Measurements from ENCODE around the gene ZNF565. TPM values are rescaled to one million over a fixed set of nuclear protein-coding genes. Genes with fewer than 3 reads are reported as not detected.
"Not testable (repeated sequence)": the region's sequence is repeated elsewhere in the genome, so short reads cannot be mapped to it uniquely, and the experiment has no call there.

Gene ZNF565
- total RNA-seq, 1 donor from 2014 or later = 6.5 TPM

DNA sequence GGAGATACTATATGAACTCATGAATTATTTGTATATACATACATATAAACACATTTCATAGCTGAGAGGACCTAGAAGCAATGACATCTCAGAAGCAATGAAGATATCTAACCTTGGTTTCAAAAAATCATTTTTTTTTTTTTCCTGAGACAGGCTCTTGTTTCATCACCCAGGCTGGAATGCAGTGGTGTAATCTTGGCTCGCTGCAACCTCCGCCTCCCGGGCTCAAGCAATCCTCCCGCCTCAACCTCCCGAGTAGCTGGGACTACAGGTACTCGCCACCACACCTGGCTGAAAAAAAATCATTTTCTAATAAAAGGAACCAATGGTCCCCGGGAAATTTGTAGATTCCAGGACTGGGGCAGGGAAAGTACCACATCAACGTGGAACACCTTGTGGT is 4.0 kb downstream of the ZNF565 start:
- DNase-seq = no peak

DNA sequence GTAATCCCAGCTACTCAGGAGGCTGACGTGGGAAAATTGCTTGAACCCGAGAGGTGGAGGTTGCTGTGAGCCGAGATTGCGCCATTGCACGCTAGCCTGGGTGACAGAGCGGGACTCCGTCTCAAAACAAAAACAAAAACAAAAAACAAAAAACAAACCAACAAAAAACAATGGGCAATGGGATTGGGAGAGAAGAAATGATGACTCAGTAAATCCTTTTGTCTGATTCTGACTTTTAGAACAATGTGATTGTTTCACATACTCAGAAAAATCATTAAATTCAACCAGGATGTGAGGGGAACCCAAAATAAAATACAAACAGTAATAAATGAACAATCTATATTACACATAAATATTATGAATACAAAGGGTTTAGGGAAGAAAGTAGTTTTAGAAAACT is 5.1 kb downstream of the ZNF565 start:
- DNase-seq = no peak

DNA sequence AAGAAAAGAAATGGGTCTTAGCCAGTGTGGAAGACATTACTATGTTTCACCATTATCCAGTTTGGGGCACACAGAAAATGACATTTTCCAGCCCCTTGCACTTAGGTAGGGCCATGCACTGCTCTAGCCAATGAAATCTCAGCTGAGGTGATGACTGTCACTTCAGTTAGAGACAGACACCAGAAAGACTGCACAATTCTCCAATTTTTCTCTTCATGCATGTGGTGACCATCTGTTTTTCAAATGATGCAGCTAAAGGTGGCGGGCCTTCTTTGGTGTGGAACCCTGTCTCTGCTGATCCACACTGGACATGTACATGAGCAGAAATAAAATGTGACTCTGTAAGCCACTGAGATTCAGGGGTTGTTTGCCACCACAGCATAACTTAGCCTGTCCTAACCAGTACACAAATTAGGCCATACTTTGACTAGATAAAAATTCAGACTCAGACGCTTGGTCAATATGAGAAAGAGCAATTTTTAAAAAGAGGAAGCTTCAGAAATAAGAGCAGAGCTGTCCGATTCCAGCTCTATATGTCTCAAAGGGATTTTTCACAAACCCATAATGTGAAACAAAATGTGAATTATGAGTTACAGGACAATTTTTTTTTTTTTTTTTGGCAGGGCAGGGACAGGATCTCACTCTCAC is 6.7 kb downstream of the ZNF565 start:
- no peak for DNase-seq

DNA sequence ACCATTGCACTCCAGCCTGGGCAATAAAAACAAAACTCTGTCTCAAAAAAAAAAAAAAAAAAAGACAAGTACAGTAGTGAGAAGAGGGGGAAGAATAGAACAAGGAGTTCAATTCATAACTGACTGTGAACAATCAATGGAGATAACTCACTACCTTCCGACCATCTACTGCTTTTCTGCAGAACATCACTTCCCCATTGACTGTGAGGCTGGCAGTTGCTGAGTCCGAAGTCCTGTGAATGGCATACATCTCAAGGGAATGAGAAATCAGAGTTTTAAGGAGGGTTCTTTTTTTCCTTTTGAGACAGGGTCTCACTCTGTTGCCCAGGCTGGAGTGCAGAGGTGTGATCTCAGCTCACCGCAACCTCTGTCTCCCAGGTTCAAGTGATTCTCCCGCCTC is 11.2 kb downstream of the ZNF565 start:
- no peak for DNase-seq

DNA sequence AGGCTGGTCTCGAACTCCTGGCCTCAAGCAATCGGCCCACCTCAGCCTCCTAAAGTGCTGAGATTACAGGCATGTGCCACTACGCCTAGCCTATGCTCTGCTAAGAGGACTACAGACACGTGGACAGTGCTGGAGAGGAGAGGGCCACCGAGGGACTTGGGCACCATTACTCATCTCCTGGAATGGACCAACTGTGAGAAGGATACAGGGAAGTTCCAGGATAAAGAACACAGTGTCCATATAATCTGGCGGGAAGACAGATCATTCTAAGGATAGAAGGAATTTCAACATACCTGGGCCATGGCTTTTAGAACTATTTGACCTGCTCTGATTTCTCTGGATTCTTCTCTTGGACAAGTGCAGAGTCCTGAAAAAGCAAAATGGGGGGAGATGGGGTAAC is 12.8 kb downstream of the ZNF565 start:
- DNase-seq = no peak

DNA sequence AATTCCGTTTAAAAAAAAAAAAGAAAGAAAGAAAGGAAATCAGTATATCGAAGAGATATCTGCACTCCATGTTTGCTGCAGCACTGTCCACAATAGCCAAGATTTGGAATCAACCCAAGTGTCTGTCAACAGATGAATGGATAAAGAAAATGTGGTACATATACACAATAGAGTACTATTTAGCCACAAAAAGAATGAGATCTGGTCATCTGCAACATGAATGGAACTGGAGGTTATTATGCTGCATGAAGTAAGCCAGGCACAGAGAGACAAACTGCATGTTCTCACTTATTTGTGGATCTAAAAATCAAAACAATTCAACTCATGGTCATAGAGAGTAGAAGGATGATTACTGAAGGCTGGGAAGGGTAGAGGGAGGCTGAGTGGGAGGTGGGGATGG is 16.3 kb downstream of the ZNF565 start:
- no peak for DNase-seq

DNA sequence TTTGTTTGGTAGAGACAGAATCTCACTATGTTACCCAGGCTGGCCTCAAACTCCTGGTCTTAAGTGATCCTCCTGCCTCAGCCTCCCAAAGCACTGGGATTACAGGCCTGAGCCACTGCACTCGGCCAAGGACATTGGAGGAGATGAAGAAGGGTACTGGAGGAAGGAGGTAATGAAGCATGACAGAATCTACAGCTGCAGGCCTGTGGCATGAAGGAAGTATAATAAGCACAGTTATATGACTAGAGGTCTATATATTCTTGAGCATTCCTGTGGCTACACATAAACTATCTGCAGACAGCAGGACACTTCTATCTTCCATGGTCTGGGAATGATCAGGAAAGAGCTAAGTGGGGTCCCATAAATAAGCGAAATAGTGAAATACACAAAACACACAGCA is 18.2 kb downstream of the ZNF565 start:
- DNase-seq = no peak

DNA sequence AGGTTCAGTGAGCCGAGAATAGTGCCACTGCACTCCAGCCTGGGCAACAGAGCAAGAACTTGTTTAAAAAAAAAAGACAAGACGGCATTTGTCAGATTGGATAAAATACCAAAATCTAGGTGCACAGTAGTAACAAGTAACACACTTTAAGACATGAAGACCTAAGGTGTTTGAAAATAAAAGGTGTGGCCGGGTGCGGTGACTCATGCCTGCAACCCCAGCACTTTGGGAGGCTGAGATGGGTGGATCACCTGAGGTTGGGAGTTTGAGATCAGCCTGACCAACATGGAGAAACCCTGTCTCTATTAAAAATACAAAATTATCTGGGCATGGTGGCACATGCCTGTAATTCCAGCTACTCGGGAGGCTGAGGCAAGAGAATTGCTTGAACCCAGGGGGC is 27.7 kb downstream of the ZNF565 start:
- not testable (repeated sequence) for DNase-seq

DNA sequence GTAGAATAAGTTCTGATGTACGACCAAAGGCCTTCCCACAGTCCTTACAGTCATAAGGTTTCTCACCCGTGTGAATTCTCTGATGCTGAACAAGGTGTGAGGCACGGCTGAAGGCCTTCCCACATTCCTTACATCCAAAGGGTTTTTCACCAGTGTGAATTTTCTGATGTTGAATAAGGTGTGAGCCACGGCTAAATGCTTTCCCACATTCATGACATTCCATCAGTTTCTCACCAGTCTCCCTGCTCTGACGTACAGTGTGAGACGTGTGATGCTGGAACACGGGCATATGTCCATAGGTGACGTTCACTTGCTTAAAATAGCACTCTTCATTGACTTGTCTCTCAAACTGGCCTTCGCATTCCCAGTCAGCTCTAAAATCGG is 31.2 kb downstream of the ZNF565 start:
- no peak for DNase-seq

DNA sequence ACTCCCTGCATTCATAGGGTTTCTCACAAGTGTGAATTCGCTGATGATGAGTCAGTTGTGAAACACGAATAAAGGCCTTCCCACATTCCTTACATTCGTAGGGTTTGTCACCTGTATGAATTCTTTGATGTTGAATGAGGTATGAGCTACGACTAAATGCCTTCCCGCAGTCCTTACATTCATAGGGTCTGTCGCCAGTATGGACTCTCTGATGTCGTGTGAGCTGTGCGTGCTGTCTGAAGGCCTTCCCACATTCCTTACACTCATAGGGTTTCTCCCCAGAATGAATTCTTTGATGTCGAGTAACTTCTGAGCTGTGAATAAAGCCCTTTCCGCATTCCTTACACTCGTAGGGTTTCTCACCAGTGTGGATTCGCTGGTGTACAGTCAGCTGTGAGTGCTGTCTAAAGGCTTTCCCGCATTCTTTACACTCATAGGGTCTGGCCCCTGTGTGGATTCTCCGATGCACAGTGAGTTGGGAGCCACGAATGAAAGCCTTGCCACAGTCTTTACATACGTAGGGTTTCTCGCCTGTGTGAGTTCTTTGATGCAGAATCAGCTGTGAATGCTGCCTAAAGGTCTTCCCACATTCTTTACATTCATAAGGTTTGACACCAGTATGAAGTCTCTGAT is 31.7 kb downstream of the ZNF565 start:
- no peak for DNase-seq

DNA sequence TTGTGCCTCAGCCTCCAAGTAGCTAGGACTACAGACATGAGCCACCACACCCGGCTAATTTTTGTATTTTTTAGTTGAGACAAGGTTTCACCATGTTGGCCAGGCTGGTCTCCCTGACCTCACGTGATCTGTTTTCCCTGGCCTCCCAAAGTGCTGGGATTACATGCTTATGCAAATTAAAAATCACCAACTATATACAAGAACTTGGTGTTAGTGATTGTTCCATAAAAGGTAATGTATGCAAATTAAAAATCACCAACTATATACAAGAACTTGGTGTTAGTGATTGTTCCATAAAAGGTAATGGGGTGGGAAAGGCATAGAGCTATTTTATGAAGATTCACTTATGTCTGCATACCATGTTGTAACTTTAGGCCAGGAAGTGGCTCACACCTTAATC is 35.4 kb downstream of the ZNF565 start:
- DNase-seq = not testable (repeated sequence)

DNA sequence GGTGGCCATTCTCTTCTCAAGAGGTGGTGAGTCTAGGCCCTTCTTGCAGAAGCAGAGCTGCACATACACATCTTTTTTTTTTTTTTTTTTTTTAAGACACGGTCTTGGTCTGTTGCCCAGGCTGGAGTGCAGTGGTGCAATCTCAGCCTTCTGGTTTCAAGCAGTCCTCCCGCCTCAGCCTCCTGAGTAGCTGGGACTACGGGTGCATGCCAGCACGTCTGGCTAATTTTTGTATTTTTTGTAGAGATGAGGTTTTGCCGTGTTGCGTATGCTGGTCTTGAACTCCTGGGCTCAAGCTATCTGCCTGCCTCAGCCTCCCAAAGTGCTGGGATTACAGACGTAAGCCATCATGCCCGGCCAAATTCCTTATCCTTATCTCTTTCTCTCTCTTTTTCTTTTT is 40.6 kb downstream of the ZNF565 start:
- not testable (repeated sequence) for DNase-seq

DNA sequence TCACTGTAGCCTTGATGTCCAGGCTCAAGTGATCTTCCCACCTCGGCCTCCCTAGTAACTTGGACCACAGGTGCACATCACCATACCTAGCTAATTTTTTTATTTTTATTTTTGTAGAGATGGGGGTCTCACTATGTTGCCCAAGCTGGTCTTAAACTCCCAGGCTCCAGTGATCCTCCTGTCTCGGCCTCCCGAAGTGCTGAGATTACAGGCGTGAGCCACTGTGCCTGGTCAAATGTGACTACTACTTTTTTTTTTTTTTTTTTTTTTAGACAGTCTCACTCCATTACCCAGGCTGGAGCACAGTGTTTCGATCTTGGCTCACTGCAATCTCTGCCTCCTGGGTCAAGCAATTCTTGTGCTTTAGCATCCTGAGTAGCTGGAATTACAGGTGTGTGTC is 41.6 kb downstream of the ZNF565 start:
- no peak for DNase-seq

DNA sequence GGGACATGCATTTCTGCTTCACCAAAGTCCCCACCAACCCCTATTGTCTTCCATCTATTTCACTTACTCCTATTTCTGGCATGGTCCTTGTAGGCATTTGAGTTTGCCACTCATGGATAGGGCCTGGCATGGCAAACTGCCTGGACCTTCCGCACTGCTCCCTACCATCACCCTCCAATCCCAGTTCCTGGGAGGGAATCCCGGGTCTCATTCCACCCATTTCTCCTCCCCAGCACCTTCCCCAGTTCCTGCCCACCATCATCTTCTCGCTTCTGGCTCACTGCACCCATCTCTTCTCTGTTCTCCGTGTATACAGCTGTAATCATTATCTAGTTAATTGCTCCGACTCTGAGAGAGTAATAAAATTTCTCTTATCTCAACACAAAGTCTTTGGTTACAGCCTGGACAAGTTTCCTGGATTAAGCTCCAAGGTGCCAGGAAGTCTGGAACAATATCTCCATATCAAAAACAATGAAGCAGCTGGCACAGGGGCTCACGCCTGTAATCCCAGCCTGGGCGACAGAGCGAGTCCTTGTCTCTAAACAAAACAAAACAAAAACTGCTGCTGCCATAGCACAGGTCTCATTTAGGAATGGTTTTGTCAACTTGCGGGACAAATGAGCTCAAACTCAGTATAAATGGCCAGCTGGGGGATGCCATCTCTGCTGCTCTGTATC is 45.2 kb downstream of the ZNF565 start:
- DNase-seq = peak; percentile 91

DNA sequence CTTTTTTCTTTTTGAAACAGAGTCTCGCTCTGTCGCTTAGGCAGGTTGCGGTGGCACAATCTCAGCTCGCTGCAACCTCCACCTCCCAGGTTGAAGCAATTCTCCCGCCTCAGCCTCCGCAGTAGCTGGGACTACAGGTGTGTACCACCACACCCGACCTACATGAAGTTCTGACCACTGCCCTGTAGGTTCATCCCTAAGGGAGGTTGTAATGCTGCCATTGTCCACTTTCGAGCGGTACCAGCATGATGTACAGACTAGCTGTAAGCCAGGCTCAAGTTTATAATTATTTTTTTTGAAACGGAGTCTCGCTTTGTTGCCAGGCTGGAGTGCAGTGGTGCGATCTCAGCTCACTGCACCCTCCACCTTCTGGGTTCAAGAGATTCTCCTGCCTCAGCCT is 50.7 kb downstream of the ZNF565 start:
- no peak for DNase-seq

DNA sequence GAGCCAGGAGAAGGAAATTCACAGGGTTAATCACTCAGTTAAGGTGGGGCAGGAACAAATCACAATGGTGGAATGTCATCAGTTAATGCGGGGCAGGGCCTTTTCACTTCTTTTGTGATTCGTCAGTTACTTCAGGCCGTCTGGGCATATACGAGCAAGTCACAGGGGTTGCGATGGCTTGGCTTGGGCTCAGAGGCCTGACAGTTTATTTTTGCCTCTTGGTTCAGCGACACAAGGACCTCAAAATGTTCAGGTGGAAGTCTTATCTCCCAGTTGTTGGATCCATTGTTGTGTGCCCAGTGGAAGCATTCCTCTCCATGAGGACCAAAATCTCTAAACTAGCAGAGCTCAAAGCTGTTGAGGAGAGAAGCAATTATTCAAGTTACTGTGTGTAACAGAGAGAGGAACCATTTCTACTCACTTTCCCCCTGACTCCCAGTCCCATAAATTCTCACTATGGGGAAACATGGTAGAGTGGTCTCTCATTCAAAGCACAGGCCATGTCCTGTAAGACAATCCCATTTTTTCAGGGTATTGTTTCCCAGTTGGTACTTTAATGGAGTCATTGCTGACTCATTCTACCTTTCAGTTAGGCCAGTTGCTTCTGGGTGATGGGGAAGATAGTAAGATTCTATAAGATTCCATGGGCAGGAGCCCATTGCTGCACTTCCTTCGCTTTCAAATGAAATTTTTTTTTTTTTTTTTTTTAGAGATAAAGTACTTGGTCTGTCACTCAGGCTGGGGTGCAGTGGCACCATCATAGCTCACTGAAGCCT is 53.5 kb downstream of the ZNF565 start:
- no peak for DNase-seq

DNA sequence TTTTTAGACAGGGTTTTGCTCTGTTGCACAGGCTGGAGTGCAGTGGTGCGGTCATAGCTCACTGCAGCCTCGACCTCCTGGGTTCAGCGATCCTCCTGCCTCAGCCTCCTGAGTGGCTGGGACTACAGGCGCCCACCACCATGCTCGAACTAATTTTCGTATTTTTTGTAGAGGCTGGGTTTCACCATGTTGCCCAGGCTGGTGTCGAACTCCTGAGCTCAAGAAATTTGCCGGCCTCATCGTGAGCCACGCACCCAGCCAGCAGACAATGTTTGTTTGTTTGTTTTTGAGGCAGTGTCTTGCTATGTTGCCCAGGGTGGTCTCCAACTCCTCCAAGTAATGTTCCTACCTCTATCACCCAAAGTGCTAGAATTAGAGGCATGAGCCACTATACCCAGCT is 61.3 kb downstream of the ZNF565 start:
- no peak for DNase-seq

DNA sequence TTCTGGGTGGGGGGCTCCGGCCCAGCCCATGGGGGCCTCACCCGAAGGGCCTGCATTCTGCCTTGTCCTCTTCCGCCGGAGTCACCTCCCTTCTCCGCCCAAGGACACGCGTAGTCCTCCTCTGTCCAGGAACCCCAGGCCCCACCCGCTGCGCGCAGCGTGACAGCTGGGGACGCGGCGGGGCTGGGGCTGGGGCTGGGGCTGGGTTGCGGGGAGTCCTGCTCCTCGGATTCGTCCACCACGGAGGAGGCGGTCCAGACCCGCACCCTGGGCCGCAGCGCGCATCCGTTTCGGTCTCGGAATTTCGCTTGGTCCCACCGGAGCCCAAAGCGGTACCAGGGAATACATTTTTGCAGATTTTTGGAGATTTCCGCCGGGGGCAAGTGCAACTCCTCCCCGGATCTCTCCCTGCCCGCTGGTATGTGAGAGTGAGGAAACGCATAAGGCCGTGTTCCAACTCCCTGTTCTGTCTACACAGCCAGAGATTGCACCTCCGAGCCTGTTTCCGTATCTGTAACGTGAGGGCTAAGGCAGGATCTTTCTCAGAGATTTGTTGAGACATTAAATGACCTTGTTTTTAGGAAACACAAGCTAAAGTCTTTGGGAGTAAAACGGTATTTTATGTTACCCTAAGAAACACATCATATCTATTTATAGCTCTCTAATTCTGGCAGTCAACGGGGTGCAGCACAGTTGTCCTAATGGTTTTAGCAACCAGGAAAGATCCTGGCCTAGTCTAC is 61.9 kb downstream of the ZNF565 start, which contains the start of gene COX7A1:
Gene COX7A1, minus strand, starts transcription at position 96 of the 740 bp plus-strand sequence. Its CDS starts 40 bp downstream, at position 56.
- peak; percentile 59 for DNase-seq

DNA sequence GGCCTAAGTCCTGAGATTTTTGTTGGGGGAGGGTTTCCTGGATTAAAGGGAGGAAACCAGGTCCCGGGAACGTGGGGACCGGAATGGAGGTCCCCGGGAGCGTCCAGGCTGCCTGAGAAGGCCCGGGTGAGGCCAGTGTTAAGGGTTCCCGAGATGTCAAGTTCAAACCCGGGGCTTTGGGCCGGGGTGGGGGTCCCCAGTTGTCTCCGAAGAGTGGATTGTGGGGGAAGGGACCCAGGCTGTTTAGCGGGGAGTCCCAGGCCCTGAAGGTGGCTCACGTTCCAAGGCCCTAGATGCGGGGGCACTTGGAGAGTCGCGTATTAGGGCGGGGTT is 62.5 kb downstream of the ZNF565 start:
- peak; percentile 23 for DNase-seq

DNA sequence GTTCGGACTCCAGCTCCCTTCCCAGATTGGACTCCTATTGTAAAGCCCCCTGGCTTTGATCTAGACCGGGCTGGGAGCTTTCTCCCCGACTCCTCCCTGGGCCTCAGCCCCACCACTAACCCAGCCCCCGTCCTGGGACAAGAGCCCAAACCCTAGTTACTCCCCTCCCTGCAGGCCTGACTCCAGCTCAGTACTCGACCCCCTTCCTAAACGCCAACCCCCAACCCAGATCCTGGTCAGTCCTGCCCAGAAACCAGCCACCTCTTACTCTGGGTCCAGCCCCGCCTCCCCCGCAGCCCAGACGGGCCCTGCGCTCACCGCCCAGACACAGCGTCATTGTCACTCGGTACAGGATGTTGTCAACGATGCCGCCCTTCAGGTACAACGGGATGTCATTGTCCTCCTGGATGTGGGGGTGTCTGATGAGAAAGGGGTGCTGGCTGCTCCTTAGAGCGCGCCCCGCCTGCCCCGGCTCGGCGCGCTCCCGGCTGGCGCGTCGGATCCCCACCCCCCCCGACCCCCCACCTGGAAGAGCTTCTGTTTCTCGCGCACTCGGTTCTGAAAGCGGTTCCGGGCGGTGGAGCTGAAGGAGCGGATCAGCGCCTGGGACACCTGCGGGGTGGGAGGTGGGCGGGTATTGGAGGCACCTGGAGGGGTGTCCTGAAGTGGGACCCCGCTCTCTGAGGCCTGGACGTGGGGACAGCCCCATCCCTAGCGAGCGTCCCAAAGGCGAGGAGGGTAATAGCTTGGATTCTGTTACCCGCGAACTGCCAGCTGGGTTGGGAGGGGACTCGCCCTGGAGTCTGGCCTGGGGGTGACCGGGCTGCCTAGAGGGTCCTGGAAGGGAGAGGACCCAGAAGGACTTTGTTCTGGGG is 63.1 kb downstream of the ZNF565 start:
- DNase-seq = peak; percentile 47

DNA sequence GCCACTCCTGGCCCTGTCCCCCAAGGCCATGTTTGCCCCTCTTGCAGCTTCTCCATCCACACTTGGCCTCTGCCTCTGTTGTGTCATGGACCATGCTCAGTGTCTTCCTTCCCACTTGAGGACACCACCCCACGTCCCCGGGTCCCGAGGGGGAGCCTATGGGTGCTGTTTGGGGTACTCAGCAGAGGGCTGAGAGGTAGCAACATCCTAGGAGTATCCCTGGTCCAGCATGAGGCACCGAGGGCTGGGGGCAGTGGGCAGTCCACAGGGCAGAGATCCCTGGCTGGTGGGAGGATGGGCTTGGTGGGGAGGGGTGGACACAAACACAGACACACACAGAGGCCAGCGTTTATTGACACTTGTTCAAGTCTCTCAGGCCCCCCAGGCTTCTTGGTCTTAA is 63.9 kb downstream of the ZNF565 start:
- DNase-seq = no peak

Data from dermis blood vessel endothelial cell (primary cell).